ENCODE measurements around the gene DNAJC1. TPM values are rescaled to one million over a fixed set of nuclear protein-coding genes. Genes with fewer than 3 reads are reported as not detected.

Gene DNAJC1
- polyA plus RNA-seq, 1 experiment, result 33.2 TPM

- ChIA-PET POLR2A (no interaction called here), CTCF (no interaction called here)
These were observed 232.3 kb downstream of the DNAJC1 start for GRCh38 chr10:21771219-21771618.

GRCh38 chr10:21769041-21769440 lies 234.5 kb downstream of the DNAJC1 start:
- H3K36me3 ChIP-seq (ENCODE audit: control insufficient read depth, insufficient read depth, low read length), result no peaks in the 10 kb centered on the region

More at GRCh38 chr10:21771219-21771618, 232.3 kb downstream of the DNAJC1 start:
- Histone ChIP-seq H3K4me3 (ENCODE audit: low read depth, low read length) (no peak overlapping the region), H3K27me3 (ENCODE audit: control insufficient read depth, insufficient read depth, low read length) (no peaks in the 10 kb centered on the region), H3K36me3 (ENCODE audit: control insufficient read depth, insufficient read depth, low read length) (no peaks in the 10 kb centered on the region)
- DNase-seq (ENCODE audit: low read depth), result no peak
- TF ChIP-seq, protein P1, sequence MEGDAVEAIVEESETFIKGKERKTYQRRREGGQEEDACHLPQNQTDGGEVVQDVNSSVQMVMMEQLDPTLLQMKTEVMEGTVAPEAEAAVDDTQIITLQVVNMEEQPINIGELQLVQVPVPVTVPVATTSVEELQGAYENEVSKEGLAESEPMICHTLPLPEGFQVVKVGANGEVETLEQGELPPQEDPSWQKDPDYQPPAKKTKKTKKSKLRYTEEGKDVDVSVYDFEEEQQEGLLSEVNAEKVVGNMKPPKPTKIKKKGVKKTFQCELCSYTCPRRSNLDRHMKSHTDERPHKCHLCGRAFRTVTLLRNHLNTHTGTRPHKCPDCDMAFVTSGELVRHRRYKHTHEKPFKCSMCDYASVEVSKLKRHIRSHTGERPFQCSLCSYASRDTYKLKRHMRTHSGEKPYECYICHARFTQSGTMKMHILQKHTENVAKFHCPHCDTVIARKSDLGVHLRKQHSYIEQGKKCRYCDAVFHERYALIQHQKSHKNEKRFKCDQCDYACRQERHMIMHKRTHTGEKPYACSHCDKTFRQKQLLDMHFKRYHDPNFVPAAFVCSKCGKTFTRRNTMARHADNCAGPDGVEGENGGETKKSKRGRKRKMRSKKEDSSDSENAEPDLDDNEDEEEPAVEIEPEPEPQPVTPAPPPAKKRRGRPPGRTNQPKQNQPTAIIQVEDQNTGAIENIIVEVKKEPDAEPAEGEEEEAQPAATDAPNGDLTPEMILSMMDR (IDR thresholded peaks at IDR 0.05; ENCODE audit: insufficient read depth, low read depth, low read length), result no peak

DNA sequence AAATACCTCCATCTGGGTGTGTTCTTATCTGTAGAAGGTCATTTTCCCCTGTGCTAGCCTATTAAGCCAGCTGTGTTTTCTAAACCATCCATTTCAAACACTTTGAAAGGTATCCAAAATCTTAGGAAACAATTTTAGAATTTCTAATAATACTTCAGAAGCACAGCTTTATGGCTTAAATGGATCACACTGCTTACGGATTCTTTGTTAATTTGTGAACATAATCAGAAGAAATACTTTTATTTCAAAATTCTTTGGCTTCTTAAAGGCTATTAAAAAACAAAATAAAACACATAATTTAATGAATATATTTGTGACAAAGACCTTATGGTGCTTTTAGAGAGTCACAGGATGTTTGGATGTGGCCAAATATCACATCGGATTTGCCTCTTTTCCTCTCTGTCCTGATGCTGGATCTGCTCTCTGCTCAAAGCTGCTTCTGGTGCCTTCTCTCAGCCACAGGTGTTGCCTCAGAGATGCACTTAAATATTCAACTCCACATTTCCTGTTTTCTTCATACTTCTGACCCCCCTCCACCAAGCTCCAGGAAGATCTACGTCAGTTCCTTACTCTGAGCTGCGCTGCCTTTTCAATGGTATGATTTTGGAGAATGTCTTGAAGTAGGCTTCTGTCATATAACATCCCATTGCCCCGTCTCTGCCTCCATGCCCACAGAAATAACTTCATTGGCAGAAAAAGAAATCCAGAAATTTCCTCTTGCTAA lies 238.9 kb downstream of the DNAJC1 start:
- TF ChIP-seq, protein P1 (IDR thresholded peaks at IDR 0.05; ENCODE audit: insufficient read depth, low read depth, low read length), result no peak
- ChIA-PET POLR2A (no interaction called here), CTCF (no interaction called here)
- Histone ChIP-seq H3K36me3 (ENCODE audit: control insufficient read depth, insufficient read depth, low read length) (no peaks in the 10 kb centered on the region), H3K27me3 (ENCODE audit: control insufficient read depth, insufficient read depth, low read length) (no peaks in the 10 kb centered on the region), H3K4me3 (ENCODE audit: low read depth, low read length) (no peak overlapping the region)
- DNase-seq (ENCODE audit: low read depth), result no peak

More at GRCh38 chr10:21769041-21769440, 234.5 kb downstream of the DNAJC1 start:
- TF ChIP-seq, protein P1 (IDR thresholded peaks at IDR 0.05; ENCODE audit: insufficient read depth, low read depth, low read length), result no peak
- ChIA-PET CTCF (interaction anchor here (1.1 to 1.4 kb wide), 2 partner anchors 11 to 528 kb away, joined by 3 to 4 read pairs; no protein-coding TSS in a partner anchor), POLR2A (no interaction called here)
- DNase-seq (ENCODE audit: low read depth), result no peak
- Histone ChIP-seq H3K27me3 (ENCODE audit: control insufficient read depth, insufficient read depth, low read length) (no peaks in the 10 kb centered on the region), H3K4me3 (ENCODE audit: low read depth, low read length) (no peak overlapping the region)

GRCh38 chr10:21760332-21760731 lies 243.2 kb downstream of the DNAJC1 start:
- POLR2A ChIA-PET, result no interaction called here
- no peaks in the 10 kb centered on the region; the same call in 1 of the 2 replicates for H3K36me3 ChIP-seq (ENCODE audit: control insufficient read depth, insufficient read depth, low read length)

DNA sequence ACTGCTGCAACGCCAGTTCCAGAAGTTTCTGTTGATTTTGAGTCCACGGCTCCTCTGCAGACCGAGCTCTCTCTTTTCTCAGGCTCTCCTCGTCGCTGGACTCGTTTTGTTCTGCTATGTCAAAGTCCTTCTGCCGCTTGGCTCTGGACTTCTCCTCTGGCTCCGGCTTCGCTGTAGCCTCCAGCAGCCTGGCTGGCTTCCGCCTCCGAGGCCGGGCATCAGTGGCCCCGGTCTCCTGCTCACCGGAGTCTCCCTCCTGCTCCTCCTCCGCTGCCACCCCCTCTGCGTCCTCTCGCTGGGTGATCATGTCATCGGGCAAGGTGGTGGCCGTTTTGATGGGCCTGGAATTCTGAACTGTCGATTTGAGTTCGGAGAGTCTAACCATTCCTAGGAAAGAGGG lies 244.3 kb downstream of the DNAJC1 start:
- DNase-seq (ENCODE audit: low read depth), result no peak
- ChIA-PET CTCF (interaction anchor here (1.2 kb wide), 1 partner anchor 27 kb away, joined by 3 read pairs; no protein-coding TSS in a partner anchor), POLR2A (no interaction called here)
- Histone ChIP-seq H3K36me3 (ENCODE audit: control insufficient read depth, insufficient read depth, low read length) (peaks cover 4% of the 10 kb centered on the region), H3K4me3 (ENCODE audit: low read depth, low read length) (no peak overlapping the region), H3K27me3 (ENCODE audit: control insufficient read depth, insufficient read depth, low read length) (no peaks in the 10 kb centered on the region)
- TF ChIP-seq, protein P1 (IDR thresholded peaks at IDR 0.05; ENCODE audit: insufficient read depth, low read depth, low read length), result no peak

More at GRCh38 chr10:21760332-21760731, 243.2 kb downstream of the DNAJC1 start:
- CTCF ChIA-PET, result interaction anchor here (0.6 to 1.2 kb wide), 2 partner anchors 9 to 252 kb away, joined by 3 read pairs; no protein-coding TSS in a partner anchor
- H3K27me3 ChIP-seq (ENCODE audit: control insufficient read depth, insufficient read depth, low read length), result no peaks in the 10 kb centered on the region
- H3K4me3 ChIP-seq (ENCODE audit: low read depth, low read length), result no peak overlapping the region
- TF ChIP-seq, protein P1 (IDR thresholded peaks at IDR 0.05; ENCODE audit: insufficient read depth, low read depth, low read length), result no peak
- DNase-seq (ENCODE audit: low read depth), result no peak

Measured in BJ (cell line).